COLO668 (cell line): ENCODE data around the gene PHACTR1.

ENCODE experiments used
- DNase-seq: peaks from one replicate; lab custom pipeline; 2025; ENCODE audit not compliant: unreplicated experiment; lab: John Stamatoyannopoulos, UW

Gene PHACTR1

GRCh38 chr6:13281686-13282085 is 565.1 kb downstream of the PHACTR1 start:
- no peak for DNase-seq

DNA sequence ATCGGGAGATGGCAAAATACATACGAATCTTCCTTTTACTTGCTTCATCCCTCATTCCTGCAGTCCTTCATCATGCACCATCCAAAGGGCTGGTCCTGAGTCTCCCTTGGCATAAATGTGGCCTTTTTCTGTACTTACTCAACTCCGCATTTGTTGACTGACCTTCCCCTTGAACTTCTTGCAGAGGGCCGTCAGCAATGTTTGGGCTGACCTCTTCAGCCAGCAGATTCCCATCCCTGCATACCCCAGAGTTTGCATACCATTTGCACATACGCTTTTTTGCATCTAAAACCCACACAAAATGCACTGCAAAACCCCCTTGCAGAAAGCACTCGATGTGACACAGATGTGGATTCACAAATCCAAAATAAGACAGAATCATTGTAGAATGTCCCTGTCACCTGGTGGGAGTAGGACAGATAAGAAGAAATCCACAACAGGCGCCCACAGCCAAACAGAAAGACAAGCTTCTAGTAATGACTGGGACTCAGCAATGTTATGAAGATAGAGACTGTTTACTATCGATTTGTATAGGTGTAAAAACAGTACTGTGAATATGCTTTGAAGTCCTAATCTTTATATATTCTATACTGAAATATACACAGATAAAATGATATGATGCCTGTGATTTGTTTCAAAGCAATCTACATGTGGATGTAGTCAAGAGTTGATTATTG is 566.0 kb downstream of the PHACTR1 start:
- no peak for DNase-seq

GRCh38 chr6:13283331-13283730 is 566.8 kb downstream of the PHACTR1 start:
- no peak for DNase-seq

- no peak for DNase-seq
These were observed 568.1 kb downstream of the PHACTR1 start for GRCh38 chr6:13284646-13285045.

DNA sequence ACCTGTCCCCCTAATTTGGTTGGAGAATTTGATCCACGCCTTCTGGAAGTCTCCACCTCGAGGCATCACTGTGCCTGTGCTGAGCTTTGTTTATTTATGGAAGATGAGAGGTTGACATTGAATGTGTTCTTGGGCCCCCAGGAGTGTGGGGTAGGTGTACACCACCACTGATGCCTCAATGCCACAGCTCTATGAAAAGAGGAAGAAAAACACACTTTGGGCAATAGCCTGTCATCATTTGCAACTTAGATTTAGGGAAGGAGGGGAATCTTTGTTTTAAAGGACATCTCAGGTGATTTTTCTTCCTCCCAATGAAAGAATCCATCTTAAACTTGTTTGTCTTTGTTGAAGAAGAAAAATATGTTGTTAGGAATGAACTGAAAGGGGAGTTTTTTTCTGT is 569.1 kb downstream of the PHACTR1 start:
- no peak for DNase-seq

DNA sequence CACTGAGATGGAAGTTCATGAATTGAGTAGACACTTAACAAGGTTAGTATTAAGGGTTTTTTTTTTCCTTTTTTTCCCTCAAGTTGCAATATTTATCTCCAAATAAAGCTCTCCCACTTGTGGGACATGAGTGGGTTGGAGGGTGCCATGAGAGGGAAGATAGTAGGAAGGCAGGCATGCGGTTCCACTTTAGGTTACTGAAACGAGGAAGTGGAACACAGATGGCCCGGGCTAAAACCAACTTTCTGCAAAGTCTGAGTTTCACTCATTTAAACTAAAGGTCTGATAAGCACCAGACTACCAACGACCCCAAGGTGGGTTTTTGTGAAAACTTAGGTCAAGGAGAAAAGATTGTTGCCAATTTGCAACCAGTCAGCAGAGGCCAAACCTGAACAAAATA is 569.6 kb downstream of the PHACTR1 start:
- DNase-seq: no peak

DNA sequence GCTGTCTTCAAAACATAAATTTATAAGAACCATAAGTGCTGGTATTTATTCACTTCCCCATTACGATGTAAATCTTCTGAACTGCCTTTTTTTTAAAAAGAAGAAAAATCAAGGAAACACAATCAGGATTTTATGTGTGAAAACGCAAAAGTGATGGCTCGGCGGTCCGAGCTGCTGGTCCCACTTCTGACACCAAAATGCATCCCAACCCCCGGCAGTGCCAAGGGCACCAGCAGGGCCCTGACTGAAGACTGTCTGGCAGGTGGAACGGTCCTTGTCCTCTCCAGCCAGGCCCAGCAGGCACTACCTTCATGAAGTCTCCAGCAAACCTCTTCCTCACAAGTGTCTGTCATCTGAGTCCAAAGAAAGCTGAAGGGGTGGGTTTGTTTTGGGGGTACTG is 570.5 kb downstream of the PHACTR1 start:
- no peak for DNase-seq

GRCh38 chr6:13288481-13288880 is 571.9 kb downstream of the PHACTR1 start:
- no peak for DNase-seq

DNA sequence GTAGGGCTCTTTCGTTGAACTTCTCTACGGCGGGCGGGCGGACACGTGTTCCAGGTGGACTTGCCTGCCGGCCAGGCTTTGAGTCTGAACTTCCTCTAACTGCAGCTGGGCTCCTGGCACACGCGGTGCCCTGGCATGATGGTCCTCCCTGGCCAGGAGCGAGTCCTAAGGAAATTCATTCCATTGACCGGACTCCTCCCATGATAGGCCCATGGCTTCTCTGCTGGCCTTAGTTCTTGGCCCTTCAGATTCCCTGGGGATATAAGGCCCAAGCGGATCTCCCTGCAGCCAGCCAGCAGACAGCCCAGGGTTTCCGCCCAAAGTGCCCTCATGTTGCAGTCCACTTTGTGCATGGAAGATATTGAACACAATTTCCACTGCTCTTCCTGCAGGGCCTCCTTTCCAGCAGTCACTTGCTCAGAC is 572.4 kb downstream of the PHACTR1 start:
- no peak for DNase-seq

- no peak for DNase-seq
These were observed 573.3 kb downstream of the PHACTR1 start for GRCh38 chr6:13289789-13290318.

GRCh38 chr6:13290335-13290734 is 573.8 kb downstream of the PHACTR1 start:
- DNase-seq: no peak

DNA sequence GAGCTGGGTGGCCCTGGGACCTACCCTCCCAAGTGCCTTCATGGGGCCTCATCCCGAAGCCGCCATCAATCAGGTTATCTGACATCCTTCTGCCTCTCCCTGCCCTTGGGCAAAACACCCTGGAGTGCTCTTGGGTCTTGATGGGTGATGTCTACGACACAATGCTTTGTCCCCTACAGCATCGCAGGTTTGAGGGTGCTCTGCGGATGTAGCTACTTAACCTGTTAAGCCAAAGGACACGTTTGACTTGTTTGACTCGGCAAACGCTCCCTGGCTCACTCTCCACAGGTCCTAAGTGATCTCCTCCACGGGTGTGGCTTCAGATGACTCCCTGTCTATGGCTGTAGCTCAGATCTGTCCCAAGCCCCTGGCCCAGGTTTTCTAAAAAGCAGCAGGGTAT is 576.2 kb downstream of the PHACTR1 start:
- DNase-seq: no peak

DNA sequence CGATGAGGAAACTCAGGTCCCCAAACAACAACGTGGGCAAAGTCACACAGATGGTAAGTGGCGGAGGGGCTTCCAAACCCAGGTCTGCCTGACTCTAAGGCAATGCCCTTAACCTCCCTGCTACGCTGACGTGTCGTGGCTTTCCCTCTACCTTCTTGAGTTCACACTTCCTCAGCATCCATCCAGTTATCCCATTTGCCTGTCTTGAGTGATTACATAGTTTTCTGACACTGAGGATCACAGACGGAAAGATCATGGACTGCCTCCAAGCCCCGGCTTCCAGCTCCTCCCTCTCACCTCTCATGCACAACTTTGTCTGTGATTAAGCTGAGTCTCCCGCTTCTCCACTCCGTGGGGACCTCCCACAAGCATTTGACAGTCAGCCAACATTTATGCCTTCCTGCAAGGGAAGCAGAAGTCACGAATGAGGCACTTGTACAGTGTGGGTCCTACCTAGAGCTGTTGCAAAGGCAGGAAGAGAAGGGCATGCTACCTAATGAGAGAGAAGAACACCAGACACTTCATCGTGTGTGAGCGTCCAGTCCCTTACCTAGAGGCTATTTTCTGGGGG is 578.0 kb downstream of the PHACTR1 start:
- no peak for DNase-seq

DNA sequence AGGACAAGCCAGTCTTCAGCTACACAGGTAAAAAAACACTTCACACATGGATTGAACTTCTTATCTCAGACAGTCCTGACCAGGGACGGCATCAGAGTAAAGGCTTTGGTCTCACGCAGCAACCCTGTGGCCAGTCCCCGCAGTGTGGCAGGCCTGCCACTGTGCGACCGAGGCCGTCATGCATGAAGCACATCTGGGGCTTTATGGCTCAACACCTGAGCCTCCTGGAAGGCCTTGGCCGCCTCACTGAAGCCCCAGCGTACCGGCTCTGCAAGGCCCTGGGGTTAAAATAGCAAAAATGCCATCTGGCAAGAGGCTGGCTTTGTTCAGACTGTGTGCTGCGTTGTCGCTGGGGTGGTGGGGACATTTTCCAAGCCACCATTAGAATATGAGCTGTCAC is 579.0 kb downstream of the PHACTR1 start:
- DNase-seq: no peak

DNA sequence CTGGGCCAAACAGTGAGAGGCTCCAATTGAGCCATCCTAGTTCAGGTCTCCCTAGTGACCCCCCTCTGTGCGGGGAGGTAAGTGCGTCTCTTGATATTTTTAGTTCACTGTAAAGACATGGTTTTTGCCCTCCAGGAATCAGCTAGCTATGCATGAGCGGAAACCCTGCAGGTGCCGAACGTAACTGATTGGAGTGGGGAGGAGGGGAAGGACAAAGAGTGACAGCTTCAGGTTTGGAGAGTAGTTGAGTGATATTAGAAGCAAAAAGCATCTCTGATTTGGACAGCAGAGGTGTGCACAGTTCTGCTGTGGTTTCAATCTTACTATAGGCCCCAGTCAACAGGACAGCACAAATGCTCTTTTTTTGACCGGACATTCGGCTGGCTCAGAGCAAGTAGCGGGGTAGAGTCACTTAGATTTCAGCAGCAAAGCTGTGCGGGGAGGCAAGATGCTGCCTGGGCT is 580.0 kb downstream of the PHACTR1 start:
- DNase-seq: no peak

- DNase-seq: no peak
These were observed 580.8 kb downstream of the PHACTR1 start for GRCh38 chr6:13297391-13297790.

DNA sequence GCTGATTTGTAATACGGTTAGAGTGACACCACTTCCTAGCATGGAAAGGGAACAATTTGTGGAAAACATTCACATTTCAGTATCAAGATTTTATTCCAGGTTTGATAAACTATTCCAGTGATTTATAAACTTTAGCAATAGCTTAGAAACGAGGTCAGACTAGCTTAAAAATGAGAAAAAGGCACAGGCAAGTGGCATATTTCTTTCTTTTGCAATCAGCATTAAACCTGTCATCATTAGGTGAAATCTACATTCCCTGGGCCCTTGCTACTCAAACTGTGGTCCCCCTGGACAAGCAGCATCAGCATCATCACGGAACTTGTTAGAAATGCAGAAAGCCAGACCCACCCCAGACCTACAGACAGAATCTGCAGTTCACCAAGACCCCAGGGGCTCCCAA is 581.9 kb downstream of the PHACTR1 start:
- no peak for DNase-seq

GRCh38 chr6:13299403-13299821 is 582.8 kb downstream of the PHACTR1 start:
- no peak for DNase-seq

DNA sequence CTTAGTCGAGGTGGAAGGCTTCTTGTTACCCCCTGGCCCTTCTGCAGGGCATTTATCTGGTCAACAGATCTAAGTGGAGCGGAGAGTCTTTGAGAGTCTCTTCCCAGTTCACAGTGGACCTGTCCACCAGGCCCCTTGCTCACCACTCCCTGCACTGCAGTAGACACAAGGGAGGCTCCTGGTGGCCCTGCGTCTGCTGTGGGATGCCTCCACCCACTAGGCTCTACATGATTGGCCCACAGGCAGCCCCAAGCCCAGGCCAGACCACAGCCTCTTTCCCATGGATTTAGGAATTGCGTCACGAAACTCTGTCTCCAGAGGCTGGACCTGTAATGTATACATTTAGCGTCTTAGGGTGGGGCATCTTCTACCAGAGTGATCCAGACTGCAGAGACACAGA is 583.4 kb downstream of the PHACTR1 start:
- no peak for DNase-seq

- no peak for DNase-seq
These were observed 584.4 kb downstream of the PHACTR1 start for GRCh38 chr6:13300643-13301590.

- no peak for DNase-seq
These were observed 585.7 kb downstream of the PHACTR1 start for GRCh38 chr6:13302291-13302690.
